Activated naive CD4-positive, alpha-beta T cell treated with anti-CD3 and anti-CD28 coated beads, Interleukin-2, amount 50 U/mL, for 16 hours (primary cell): ENCODE measurements around the gene FRAS1.
"Not testable (repeated sequence)": the region's sequence is repeated elsewhere in the genome, so short reads cannot be mapped to it uniquely, and the experiment has no call there.

Experiments
- DNase-seq: peaks from one replicate; pipeline ENCODE4 v3.0.0-alpha.2; 2020

Gene FRAS1, protein sequence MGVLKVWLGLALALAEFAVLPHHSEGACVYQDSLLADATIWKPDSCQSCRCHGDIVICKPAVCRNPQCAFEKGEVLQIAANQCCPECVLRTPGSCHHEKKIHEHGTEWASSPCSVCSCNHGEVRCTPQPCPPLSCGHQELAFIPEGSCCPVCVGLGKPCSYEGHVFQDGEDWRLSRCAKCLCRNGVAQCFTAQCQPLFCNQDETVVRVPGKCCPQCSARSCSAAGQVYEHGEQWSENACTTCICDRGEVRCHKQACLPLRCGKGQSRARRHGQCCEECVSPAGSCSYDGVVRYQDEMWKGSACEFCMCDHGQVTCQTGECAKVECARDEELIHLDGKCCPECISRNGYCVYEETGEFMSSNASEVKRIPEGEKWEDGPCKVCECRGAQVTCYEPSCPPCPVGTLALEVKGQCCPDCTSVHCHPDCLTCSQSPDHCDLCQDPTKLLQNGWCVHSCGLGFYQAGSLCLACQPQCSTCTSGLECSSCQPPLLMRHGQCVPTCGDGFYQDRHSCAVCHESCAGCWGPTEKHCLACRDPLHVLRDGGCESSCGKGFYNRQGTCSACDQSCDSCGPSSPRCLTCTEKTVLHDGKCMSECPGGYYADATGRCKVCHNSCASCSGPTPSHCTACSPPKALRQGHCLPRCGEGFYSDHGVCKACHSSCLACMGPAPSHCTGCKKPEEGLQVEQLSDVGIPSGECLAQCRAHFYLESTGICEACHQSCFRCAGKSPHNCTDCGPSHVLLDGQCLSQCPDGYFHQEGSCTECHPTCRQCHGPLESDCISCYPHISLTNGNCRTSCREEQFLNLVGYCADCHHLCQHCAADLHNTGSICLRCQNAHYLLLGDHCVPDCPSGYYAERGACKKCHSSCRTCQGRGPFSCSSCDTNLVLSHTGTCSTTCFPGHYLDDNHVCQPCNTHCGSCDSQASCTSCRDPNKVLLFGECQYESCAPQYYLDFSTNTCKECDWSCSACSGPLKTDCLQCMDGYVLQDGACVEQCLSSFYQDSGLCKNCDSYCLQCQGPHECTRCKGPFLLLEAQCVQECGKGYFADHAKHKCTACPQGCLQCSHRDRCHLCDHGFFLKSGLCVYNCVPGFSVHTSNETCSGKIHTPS (N-terminal part only)

DNA sequence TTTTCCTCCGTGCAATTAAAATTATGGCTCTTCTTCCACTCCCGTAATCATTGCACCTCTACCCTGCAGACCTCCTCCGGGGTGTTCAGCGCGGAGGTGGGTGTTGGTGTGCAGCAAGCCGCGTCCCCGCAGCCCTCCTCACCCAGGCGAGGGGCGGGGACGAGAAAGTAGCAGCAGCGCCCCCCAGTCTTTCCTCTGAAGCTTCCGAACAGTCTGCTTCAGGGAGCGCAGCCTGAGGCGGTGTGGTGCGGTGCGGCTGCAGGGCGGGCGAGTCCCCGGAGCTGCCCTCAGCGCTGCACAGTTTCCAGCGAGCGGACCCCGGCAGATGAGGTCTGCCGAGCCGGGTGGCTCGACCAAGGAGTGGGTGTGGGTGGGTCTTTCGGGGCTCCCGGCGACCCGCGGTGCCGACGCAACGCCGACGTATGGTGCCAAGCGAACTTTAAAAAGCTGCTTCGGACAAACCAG is at the start of gene FRAS1:
TSS of gene FRAS1 (plus strand) at position 189 of the 465 bp plus-strand sequence. CDS start 687 bp downstream, outside the sequence.
- DNase-seq = no peak

DNA sequence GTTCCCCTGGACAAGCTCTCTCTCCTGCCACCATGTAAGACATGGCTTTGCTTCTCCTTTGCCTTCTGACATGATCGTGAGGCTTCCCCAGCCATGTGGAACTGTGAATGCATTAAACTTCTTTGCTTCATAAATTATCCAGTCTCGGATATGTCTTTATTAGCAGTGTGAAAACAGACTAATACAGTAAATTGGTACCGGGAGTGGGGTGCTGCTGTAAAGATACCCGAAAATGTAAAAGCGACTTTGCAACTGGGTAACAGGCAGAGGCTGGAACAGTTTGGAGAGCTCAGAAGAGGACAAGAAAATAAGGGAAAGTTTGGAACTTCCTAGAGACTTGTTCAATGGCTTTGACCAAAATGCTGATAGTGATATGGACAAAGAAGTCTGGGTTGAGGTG is 46.1 kb upstream of the FRAS1 start:
- DNase-seq = not testable (repeated sequence)

DNA sequence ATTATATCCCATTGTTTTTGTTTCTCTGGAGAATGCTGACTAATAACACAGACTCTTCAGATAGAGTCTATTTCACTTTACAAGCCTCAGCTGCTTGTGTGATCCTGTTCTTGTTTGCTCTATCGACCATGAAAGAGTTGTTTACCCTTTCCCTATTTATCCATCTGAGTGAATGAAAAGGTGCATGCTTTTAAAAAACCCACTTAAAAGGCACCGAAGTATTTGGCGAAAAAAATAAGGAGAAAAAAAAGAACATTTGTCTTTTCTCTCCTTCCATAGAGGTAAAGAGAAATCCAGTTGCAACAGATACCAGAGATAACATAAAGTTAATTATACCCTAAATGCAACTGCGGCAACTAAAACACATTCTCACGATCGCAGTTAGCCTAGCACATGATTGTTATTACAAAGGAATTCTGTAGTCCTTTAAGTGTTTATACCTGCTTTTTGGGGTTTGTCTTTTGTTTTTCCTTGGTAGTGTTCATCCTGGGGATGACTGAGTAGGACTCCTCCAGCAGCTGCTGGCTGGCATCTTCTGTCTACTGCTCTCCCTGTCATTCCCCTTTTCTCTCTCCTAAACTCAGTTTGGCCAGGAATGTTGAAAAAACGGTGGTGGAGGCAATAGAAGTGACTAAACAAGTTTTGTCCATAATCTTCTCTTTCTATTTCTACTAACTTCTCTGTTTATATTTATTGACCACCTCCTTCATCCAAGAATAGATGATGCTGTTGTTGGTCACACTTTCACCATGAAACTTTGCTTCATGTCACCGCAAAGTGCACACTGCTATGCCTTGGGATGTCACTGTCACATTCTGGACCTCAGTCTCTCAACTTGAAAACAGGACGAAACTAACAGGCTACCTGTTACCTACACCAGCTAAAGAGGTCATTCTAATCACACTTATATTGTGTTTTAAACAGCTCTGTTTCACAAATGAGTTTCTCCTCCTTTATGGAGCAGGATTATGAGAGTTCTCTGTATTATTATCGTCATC is 41.9 kb upstream of the FRAS1 start:
- DNase-seq = no peak

DNA sequence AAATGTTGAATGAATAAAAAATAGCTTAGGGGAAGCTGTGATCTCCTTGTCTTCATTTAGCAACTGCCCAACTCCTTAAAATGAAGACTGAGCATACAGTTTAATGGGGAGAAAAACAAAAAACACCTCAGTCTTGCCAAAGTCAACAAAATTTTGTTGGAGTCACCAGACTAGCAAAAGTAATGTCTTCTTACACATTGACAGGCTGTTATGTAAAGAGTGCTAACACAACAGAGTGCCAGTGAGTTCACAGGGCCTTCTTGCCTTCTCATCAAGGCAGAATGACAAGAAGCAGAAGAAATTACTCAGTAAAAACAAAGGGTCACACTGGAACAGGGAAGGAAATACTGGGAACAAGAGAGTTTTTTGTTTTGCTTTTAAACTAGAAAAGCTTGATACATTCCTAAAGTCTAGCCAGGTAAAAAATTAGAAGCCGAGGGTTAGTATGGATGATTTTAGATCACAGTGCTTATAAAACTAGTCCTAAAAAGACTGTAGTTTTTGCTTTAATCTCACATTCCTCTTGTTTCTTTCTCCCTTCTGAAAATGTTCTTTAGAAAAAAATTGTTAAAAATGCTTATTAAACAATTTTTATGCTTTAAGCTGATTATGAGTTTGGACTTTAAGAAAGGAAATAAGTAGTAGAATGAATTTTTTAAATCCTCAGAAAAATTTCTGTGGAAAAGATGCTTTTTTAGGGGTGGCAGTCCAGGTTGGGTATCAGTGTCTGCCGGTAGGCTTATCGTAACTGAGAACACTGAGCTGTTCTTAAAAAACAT is 38.7 kb upstream of the FRAS1 start:
- DNase-seq = no peak

DNA sequence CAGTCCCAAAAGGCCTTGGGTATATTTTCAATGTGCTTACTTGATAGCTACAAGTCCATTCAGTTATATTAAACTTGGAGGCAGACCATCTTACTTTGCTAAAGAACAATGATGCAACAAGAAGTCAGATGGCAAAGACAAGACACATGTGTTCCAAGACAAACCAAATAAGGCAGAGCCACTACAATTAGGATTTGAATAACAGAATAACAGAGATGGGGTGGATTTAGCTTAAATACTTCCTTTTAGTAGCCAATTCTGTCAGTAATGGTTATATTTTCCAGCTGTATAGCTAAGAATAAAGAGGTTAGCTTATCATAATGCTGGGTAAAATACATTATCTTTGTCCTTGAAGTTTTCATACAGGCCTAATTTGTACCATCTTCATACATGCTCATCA is 37.7 kb upstream of the FRAS1 start:
- DNase-seq = no peak

DNA sequence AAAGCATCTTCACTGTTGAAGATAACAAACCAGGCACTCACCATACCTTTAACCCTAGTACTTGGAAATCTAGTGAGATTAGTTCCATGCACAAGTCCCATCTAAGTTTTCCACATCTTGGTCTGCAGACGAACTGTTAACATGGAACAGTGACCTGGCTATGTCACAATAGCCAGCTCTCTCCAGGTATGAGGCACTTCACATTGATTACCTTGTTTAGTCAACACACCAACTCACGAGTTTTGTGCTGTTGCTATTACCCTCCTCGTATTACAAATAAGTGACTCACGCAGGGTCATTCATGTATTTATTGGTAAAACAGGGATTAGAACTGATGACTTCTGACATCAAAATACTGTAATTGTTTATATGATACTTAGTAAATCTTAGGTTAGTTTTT is 36.4 kb upstream of the FRAS1 start:
- DNase-seq = no peak

DNA sequence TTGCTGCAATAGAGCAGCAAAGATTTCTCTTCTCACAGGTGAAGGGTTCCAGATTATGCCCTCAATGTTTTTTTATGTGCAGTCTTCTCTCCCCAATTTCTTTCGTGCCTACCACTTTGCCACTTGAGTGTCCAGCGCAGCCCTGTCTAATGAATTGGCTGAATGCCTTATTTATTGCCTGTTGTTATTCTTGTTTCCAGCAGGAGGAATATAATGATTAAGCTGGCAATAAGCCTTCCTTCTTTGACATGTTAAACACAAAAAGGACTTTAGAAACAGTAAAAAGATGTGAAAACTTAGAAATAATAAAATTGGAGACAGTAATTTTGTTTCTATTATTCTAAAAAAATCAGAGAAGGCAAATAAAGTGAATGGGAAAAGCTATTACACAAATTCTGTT is 34.6 kb upstream of the FRAS1 start:
- no peak for DNase-seq

DNA sequence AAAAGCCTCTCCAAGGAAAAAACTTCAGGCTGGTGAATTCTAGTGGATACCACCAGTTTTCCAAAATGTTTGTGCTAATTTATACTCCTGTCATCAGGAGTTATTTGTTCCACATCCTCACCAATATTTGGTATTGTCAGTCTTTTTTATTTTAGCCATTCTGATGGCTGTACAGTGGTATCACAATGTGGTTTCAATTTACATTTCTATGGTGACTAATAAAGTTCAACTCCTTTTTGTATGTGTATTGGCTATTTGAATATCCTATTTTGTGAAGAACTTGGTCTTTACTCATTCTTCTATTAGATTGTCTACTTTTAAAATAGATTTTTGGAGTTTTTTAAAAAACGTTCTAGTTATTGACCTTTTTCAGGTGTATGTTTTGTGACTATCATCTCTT is 33.0 kb upstream of the FRAS1 start:
- DNase-seq = no peak

DNA sequence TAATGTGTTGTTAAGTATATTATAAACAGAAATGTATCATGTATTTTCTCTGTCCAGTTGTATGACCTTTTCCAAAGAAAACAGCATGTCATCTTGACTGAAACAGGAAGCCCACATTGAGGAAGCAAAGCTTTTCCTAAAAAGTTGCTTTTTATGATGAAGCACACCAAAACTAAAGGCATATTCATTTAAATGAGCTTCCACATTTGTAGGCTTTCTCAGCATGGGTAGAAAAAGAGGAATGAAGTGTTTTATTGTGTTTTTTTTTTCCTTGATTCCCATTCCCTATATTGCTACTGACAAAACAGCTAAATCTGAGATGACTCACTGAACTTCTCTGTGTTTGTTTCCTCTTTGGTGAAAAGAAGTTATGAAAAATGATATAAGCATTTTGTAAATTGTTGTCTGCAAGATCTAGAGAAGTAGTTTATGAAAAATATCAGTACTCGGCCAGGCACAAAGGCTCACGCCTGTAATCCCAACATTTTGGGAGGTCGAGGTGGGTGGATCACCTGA is 32.5 kb upstream of the FRAS1 start:
- no peak for DNase-seq

DNA sequence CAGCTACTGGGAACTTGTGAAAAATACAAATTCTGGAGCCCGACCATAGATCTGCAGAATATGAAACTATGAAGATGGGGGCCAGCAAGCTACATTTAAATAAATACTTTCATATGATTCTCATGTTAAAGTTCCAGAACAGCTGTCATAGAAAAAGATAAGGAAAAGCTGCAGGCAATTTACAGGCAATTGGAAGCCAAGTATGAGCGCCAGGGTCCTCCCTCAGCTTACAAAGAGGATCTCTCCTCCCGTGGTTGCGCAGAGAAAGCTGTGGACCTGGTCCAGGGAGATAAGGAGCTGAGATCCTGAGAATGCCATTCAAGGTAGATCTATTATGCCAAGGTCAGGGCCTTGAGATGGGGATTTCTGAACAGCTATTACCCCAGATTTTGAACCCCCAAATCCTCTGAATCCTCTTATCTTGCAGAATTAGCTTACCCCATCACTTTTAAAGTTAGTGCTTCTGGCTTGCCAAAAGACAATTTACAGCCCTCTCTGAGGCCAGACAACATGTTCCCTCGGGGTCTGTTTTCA is 25.6 kb upstream of the FRAS1 start:
- DNase-seq = no peak

DNA sequence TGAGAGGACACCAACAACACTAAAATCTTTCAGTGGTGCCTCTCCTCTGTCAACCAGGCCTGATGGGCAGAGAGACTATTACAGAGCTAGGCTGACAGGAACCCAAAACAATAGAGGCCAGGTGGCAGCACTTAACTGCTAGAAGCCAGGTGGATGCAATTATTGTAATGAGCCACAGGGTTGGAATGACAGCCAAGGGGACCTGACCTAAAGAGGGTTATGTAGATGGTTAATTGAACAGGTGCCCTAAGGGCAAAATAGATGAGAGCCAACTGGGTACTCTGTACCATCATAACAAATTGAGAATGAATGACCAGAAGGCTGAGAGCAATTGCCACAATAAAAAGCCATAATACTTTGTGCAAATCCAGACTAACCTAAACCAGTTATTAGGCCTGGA is 24.7 kb upstream of the FRAS1 start:
- DNase-seq = no peak

DNA sequence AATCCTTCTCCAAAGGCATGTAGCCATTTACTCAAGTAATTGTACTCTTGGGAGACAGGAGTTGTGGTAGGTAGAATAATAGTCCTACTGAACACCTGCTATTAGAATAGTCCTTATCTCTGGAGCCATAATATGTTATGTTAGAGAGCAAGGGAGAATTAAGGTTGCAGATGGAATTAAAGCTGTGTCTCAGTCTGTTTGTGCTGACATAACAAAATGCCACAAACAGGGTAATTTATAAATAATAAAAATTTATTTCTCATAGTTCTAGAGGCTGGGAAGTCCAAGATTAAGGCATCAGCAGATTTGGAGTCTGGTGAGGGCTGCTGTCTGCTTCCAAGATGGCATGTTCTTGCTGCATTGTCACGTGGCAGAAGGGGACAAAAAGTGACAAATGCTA is 24.2 kb upstream of the FRAS1 start:
- no peak for DNase-seq

DNA sequence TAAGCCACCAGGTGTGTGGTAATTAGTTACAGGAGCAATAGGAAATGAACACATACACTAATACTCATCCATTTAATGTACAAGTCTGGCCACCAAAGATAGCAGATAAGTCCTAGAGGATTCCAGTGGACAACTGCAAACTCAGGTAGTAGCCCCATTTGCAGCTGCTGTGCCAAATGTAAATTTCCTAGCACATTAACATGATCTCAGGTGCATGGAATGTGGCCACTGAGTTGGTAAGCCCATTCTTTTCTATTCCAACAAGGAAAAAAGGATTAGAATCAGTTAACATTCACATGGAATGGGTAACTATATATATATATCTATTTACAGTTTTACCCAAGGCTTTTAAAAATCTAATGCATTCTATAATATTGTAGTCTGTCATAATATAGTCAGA is 23.3 kb upstream of the FRAS1 start:
- no peak for DNase-seq

DNA sequence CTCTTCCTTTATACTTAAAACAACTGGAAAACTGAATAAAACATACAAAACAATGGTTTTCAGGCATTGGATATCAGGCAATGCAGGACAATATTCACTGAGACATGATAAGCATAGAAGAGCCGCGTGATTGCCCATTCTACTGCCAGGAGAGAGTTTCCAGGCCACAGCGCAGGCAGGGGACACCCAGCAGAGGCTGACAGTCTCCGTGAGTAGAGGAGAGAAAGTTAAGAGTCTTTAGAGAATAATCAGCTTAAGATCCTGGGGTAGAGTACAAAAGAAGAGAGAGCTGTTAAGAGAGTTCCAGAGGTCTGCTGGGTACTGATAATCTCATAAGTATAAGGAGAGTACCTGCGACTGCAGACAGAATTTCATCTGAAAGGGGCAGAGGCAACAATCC is 18.4 kb upstream of the FRAS1 start:
- no peak for DNase-seq

DNA sequence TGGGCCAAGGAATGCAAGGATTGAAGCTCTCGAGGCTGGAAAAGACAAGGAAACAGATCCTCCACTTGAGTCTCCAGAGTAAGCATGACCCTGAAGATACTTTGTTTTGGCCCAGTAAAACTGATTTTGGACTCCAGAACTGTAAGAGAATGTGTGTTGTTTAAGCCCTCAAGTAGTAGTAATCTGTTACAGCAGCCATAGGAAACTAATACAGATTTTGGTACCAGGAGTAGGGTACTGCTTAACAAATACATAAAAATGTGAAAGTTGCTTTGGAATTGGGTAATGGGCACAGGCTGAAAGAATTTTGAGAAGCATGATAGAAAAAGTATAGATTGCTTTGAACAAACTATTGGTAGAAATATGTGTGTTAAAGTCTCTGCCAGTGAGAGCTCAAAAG is 17.4 kb upstream of the FRAS1 start:
- no peak for DNase-seq

DNA sequence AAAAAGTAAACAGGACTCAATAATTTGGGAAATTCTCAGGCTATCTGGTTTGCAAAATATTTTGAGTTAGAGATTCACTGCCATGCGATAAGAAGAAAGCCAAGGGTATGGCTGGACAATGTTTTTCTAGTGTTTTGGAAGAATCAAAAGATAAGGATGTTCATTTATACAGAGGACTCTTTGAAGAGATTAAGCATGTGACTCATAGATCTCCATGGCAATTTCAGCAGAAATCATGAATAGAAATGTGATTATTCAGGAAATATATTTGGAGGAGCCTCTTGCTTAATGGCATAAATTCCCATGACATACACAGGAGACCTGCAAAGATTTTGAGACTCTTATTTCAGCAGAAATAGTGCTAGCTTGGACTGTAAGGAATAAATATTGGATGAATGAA is 16.7 kb upstream of the FRAS1 start:
- DNase-seq = no peak

DNA sequence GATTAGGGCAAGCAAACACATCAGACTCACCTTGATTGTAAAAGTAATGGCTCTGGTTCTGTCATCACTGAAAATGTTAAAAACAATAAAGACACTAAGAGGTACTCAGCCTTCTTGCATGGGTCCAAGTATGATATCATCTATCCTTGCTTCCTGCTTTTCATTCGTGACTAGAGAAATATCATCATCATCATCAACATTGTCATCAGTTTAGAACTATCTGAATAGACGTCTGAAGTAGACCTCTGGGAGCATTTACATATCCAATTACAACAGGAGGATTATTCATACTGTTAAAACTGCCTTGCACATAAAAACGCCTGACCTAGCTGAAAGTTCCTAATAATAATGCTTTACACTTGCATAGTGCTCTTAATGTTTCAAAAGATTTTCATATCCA is 9.8 kb upstream of the FRAS1 start:
- DNase-seq = no peak

DNA sequence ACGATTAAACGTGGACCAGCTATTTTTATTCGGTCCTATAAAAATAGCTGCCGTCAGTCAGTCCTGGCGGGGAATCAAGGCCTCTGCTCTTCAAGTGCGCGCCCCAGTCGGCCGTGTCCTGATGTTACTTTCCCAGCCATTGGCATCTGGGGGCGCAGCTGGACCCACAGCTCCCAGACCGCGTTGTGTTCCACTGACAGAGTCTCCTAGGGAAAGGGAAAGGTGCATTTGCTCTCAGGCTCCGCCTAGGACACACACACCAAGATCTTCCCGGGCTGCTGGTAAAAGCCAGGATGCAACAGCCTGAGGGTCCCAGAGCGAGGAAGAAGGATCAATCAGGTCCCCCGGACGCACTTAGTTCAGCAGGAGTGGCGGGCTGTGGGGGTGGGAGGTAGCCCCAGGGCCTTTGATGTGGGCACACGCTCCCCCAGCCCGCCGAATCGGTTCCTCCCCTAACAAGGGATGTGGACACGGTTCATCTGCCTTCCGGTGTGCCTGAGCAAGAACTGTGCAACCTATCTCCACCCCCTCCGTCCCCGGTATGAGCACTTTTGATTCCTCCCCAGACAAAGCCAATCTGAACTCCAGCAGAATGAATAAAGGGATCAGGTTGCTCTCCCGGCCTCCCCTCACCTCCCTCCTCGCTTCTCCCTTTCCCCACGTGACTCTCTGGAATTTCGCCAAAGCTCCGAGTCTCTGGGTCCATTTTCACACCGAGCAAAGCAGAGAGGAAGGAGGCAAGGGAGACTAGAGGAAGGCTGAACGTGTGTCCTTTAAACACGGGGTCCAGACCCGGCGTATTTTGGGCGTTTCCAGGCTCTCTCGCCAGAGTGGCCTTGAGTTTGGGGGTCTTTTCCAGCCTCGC is 626 bp upstream of the FRAS1 start:
- DNase-seq = no peak

DNA sequence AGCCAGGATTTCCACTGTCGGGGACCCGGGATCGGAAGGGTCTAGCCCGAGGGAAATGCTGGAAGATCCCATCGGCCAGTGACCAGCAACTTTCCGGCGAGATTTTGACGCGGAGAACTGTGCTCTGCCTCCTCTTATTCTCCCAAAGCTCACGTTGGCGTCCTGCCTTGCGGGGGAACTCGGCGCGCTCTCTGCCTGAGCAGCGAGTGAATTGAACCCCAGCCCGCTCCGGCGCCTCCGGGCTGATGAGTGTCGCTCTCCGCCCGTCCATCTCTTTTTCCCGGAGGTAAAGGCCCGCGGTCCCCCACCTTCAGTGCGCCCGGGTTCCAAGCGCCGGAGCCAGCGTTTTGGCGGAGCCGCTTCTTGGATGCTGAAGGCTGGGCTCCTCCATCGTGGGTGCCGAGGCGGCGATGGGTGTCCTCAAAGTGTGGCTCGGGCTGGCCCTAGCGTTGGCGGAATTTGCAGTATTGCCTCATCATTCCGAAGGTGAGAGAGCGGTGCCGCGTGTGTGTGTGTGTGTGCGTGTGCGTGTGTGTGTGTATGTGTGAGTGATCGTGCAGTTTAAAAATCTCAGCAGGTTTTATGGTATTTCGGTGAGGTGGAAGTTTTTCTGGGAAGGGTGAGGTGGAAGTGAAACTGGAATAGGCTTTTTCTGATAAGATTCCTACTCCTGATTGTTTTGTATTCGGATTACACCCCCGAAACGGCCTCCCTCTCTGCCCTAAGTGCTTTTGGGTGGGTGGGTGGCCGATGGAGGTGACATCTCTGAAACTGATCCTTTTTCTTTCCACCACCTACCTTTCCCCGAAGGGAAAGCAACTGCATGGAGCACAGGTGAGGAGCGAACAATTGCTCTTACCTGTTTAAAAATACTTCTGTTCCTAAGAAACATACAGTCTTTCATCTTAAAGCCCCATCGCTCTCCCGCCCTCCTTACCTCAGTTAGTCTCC is 752 bp downstream of the FRAS1 start:
- no peak for DNase-seq
